NT2/D1 (cell line): ENCODE data around the gene SDK1.
"Not testable (repeated sequence)": the region's sequence is repeated elsewhere in the genome, so short reads cannot be mapped to it uniquely, and the experiment has no call there.

Experiments used
- DNase-seq: peaks from one replicate; pipeline ENCODE4 v3.0.0-alpha.2; 2011; ENCODE audit warnings: low read depth, low spot score
- H3K27me3 ChIP-seq: 2 replicates; pipeline ENCODE4 v1.6.0; 2011; ENCODE audit warnings: mild to moderate bottlenecking; ENCODE audit not compliant: insufficient read length, insufficient read depth
- H3K36me3 ChIP-seq: 2 replicates; pipeline ENCODE4 v1.6.1; 2011; ENCODE audit warnings: mild to moderate bottlenecking, low read length, mixed read lengths; ENCODE audit not compliant: insufficient read depth, insufficient read length
- H3K4me1 ChIP-seq: 2 replicates; pipeline ENCODE4 v1.5.1; 2011; ENCODE audit not compliant: insufficient read depth, insufficient read length
- H3K4me3 ChIP-seq: 2 replicates; pipeline ENCODE4 v1.5.1; 2011; ENCODE audit warnings: low read depth; ENCODE audit not compliant: insufficient read length
- H3K9ac ChIP-seq: 2 replicates; pipeline ENCODE4 v1.6.0; 2011; ENCODE audit warnings: low read depth; ENCODE audit not compliant: insufficient read length
- H3K9me3 ChIP-seq: 2 replicates; pipeline ENCODE4 v1.5.1; 2011; ENCODE audit warnings: mild to moderate bottlenecking, low read length; ENCODE audit not compliant: insufficient read depth
- SUZ12 ChIP-seq: IDR thresholded peaks from 2 replicates; pipeline ENCODE4 v1.6.1; 2011; ENCODE audit not compliant: insufficient read length, insufficient read depth; ENCODE audit errors: extremely low read depth
- YY1 ChIP-seq: IDR thresholded peaks from 2 replicates; pipeline ENCODE4 v1.6.1; 2011; ENCODE audit not compliant: insufficient read length, insufficient read depth
- ZNF274 ChIP-seq: IDR thresholded peaks from 2 replicates; pipeline ENCODE4 v1.6.1; 2011; ENCODE audit warnings: mild to moderate bottlenecking, low read depth, low read length

The SDK1 gene

GRCh38 chr7:4080954-4081353 is 779.9 kb downstream of the SDK1 start:
- no peak for TF ChIP-seq YY1
- no peak for TF ChIP-seq ZNF274
- no peak for TF ChIP-seq SUZ12
- Histone ChIP-seq H3K36me3 (no peaks in the 10 kb centered on the region), H3K9me3 (no peaks in the 10 kb centered on the region), H3K4me3 (no peak overlapping the region), H3K27me3 (no peaks in the 10 kb centered on the region), H3K4me1 (no peaks in the 10 kb centered on the region), H3K9ac (no peak overlapping the region)
- no peak for DNase-seq

DNA sequence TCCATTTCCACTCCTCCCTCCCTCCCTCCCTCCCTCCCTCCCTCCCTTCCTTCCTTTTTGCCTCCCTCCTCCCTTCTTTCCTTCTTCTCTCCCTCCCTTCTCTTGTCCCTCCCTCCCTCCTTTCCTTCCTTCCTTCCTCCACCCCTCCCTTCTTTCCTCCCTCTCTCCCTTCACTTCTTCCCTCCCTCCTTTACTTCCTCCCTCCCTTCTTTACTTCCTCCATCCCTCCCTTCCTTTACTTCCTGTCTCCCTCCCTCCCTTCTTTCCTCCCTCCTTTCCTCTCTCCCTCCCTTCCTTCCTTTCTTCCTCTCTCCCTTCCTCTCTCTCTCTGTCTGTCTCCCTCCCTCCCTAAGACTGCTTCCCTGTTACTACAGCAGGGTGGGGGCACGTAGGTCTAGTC is 782.5 kb downstream of the SDK1 start:
- no peak overlapping the region for H3K9ac ChIP-seq
- no peaks in the 10 kb centered on the region for H3K36me3 ChIP-seq
- no peaks in the 10 kb centered on the region for H3K27me3 ChIP-seq
- no peak overlapping the region for H3K4me3 ChIP-seq
- TF ChIP-seq ZNF274, result no peak
- no peak for TF ChIP-seq YY1
- TF ChIP-seq SUZ12, result no peak
- H3K4me1 ChIP-seq, result no peaks in the 10 kb centered on the region
- no peaks in the 10 kb centered on the region for H3K9me3 ChIP-seq
- no peak for DNase-seq

DNA sequence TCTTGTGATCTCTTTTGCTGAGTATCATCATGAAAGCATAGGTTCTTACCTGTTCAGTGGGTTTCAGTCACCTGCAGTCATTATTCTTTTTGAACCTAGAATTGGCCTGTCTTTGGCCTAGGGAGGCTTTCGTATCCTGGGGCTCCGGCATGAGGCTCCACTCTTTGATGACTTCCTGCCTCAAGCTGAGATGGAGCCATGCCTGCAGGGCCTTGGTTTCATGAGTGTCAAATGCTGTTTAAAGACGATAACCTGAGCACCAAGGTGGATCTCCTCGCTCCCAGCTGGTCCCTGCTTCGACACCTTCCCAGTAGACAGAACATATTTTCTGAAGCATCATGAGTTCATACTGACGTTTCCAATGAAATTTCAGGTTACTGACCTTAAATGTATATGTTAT is 783.2 kb downstream of the SDK1 start:
- TF ChIP-seq SUZ12 (no peak), YY1 (no peak), ZNF274 (no peak)
- Histone ChIP-seq H3K9me3 (no peaks in the 10 kb centered on the region), H3K9ac (no peak overlapping the region), H3K4me1 (no peaks in the 10 kb centered on the region), H3K27me3 (no peaks in the 10 kb centered on the region), H3K36me3 (no peaks in the 10 kb centered on the region), H3K4me3 (no peak overlapping the region)
- DNase-seq, result no peak

DNA sequence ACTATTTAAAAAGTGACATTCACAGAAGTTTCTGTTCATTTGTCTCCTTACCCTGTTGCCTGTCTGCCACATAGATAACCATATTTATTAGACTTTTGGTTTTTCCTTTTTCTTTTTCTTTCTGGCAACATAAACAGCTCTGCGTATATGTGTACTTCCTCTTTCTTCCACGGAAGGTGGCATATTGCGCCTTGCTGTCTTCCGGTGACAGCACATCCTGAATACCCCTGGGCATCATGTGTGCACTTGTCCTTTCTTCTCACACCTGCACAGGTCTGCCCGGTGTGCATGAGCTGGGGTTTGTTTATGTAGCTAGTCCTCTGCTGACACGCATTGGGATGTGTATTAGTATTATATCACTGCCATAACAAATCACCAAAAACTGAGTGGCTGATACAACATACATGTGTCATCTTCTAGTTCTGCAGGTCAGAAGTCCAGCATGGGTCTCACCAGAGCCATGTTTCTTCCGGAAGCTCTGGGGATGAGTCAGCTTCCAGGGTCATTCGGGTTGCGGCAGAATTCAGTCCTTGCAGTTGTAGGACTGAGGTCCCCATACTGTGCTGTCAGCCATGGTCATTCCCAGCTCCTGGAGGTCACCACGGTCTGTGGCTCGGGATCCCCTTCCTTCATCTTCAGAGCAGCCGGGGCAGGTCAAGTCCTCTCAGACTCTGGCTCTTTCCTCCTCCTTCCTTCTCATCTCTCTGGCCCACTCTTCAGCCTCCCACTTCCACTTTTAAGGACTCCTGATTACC is 785.1 kb downstream of the SDK1 start:
- Histone ChIP-seq H3K27me3 (no peaks in the 10 kb centered on the region), H3K9ac (no peak overlapping the region), H3K36me3 (no peaks in the 10 kb centered on the region), H3K4me1 (no peaks in the 10 kb centered on the region), H3K4me3 (no peak overlapping the region), H3K9me3 (peaks cover 15% of the 10 kb centered on the region)
- TF ChIP-seq SUZ12 (no peak), ZNF274 (no peak), YY1 (no peak)
- no peak for DNase-seq

- no peak for DNase-seq
These were observed 785.7 kb downstream of the SDK1 start for GRCh38 chr7:4086723-4087122.

DNA sequence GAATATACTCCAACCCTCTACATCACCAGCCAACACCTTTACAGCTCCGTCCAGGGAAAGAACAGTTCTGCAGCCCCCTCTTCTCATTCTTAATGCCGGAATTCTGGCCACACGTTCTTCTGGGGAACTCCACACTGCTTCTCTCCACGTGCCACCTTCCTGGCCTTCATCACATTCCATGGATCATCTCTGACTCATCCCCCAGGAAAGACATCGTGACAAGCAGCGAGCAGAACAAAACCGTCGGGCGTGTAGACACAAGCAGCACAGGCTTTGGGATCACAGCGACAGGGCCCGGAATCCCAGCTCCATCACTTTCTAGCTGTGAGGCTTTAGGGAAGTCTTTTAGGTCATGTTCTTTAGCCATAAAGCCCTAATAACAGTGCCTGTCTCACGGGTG is 790.7 kb downstream of the SDK1 start:
- DNase-seq, result no peak
- Histone ChIP-seq H3K36me3 (no peaks in the 10 kb centered on the region), H3K4me1 (peaks cover 2% of the 10 kb centered on the region), H3K9ac (no peak overlapping the region), H3K4me3 (no peak overlapping the region), H3K27me3 (no peaks in the 10 kb centered on the region), H3K9me3 (peaks cover 15% of the 10 kb centered on the region)
- TF ChIP-seq YY1, result no peak

More at GRCh38 chr7:4086723-4087122, 785.7 kb downstream of the SDK1 start:
- Histone ChIP-seq H3K36me3 (no peaks in the 10 kb centered on the region), H3K4me1 (no peaks in the 10 kb centered on the region), H3K27me3 (no peaks in the 10 kb centered on the region), H3K9ac (no peak overlapping the region), H3K9me3 (peaks cover 15% of the 10 kb centered on the region), H3K4me3 (no peak overlapping the region)
- no peak for TF ChIP-seq ZNF274
- no peak for TF ChIP-seq SUZ12
- TF ChIP-seq YY1, result no peak

DNA sequence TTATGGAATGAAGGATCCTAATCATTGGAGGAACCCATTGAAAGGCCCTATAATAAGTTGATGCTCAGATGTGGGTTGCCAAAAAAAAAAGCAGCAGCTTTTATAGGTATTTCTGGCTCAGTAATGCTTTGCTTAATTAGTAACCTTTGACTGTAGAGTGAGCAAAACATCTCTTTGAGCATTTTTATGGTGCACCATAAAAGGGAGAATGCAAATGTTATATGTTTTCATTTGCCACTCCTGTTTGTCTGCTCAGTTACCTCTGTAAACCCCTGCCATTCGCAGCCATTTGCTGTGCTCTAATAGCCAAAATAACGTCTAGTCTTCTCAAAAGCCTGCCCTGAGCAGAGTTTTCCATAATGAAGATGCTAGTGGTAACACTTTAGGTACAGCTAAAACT is 792.0 kb downstream of the SDK1 start:
- no peak for TF ChIP-seq SUZ12
- TF ChIP-seq ZNF274, result no peak
- H3K27me3 ChIP-seq, result no peaks in the 10 kb centered on the region
- H3K9ac ChIP-seq, result no peak overlapping the region
- H3K4me3 ChIP-seq, result no peak overlapping the region
- H3K9me3 ChIP-seq, result peaks cover 15% of the 10 kb centered on the region
- no peak for DNase-seq
- no peaks in the 10 kb centered on the region for H3K36me3 ChIP-seq
- peaks cover 2% of the 10 kb centered on the region for H3K4me1 ChIP-seq

- no peak overlapping the region for H3K9ac ChIP-seq
- no peak for TF ChIP-seq ZNF274
- TF ChIP-seq SUZ12, result no peak
- TF ChIP-seq YY1, result no peak
- no peaks in the 10 kb centered on the region for H3K36me3 ChIP-seq
- H3K27me3 ChIP-seq, result no peaks in the 10 kb centered on the region
- peaks cover 15% of the 10 kb centered on the region for H3K9me3 ChIP-seq
- DNase-seq, result no peak
- peaks cover 2% of the 10 kb centered on the region for H3K4me1 ChIP-seq
- no peak overlapping the region for H3K4me3 ChIP-seq
These were observed 792.4 kb downstream of the SDK1 start for GRCh38 chr7:4093483-4093882.

GRCh38 chr7:4094158-4094557 is 793.1 kb downstream of the SDK1 start:
- not testable (repeated sequence) for H3K9ac ChIP-seq, H3K27me3 ChIP-seq, DNase-seq, H3K4me1 ChIP-seq, H3K4me3 ChIP-seq, H3K36me3 ChIP-seq
- H3K9me3 ChIP-seq, result peaks cover 15% of the 10 kb centered on the region
